Nasal cavity respiratory epithelium epithelial cell of viscerocranial mucosa (primary cell): ENCODE measurements around the gene AKT1S1. TPM values are rescaled to one million over a fixed set of nuclear protein-coding genes. Genes with fewer than 3 reads are reported as not detected.

Experiments used
- total RNA-seq: library from RNA; depleted of rRNA; stranded (reverse); fragments of >200 nt; gene quantifications from 2 replicates; pipeline ENCODE4 v1.2.3, GENCODE V29; 2014

AKT1S1 gene
- 7.9 and 11.7 TPM in 2 replicates for total RNA-seq

GRCh38 chr19:49877020-49877878, at the start of gene AKT1S1, which contains the start of gene TBC1D17:
Gene AKT1S1, minus strand, starts transcription at chr19:49877355. Its CDS starts 4,060 bp downstream, at chr19:49873295.
Gene TBC1D17, plus strand, starts transcription at chr19:49877702. Its CDS starts 22 bp downstream, at chr19:49877724.

GRCh38 chr19:49896863-49897621, 19.9 kb upstream of the AKT1S1 start, which contains the start of gene IL4I1:
Gene IL4I1, minus strand, starts transcription at chr19:49896887. Its CDS starts 727 bp downstream, at chr19:49896160.

GRCh38 chr19:49866933-49867782, 10.0 kb downstream of the AKT1S1 start, which contains the start of gene PNKP:
Gene PNKP, minus strand, starts transcription at chr19:49867576. Its CDS starts 372 bp downstream, at chr19:49867204.

GRCh38 chr19:49850487-49851342, 26.4 kb downstream of the AKT1S1 start, which contains the start of gene PTOV1:
Gene PTOV1, plus strand, starts transcription at chr19:49851159.

Other genes starting within 250 kb of the AKT1S1 start
- gene RRAS, start 237.2 kb downstream of the AKT1S1 start, total RNA-seq: 32.1 and 44.4 TPM in 2 replicates
- gene SCAF1, start 235.1 kb downstream of the AKT1S1 start, total RNA-seq: 11.6 and 31.3 TPM in 2 replicates
- 104 and 109 TPM in 2 replicates for gene IRF3, start 211.5 kb downstream of the AKT1S1 start, total RNA-seq
- 2.7 and 4.4 TPM in 2 replicates for gene BCL2L12, start 211.4 kb downstream of the AKT1S1 start, total RNA-seq
- gene PRMT1, start 200.1 kb downstream of the AKT1S1 start, total RNA-seq: 266 and 394 TPM in 2 replicates
- under 0.01 and 0.78 TPM in 2 replicates for gene ADM5, start 187.8 kb downstream of the AKT1S1 start, total RNA-seq
- 0.21 and 0.34 TPM in 2 replicates for gene CPT1C, start 186.2 kb downstream of the AKT1S1 start, total RNA-seq
- gene TSKS, start 114.0 kb downstream of the AKT1S1 start, total RNA-seq: 0.34 TPM in 1 of 2 replicates, not detected in the other
- gene AP2A1, start 110.4 kb downstream of the AKT1S1 start, total RNA-seq: 36.9 and 89.5 TPM in 2 replicates
- gene FUZ, start 64.1 kb downstream of the AKT1S1 start, total RNA-seq: 10.6 and 16.5 TPM in 2 replicates
- gene MED25, start 59.1 kb downstream of the AKT1S1 start, total RNA-seq: 7.9 and 25.1 TPM in 2 replicates
- 17.4 and 41.6 TPM in 2 replicates for gene PTOV1, start 26.2 kb downstream of the AKT1S1 start, total RNA-seq
- gene PNKP, start 9.8 kb downstream of the AKT1S1 start, total RNA-seq: 27.1 and 27.7 TPM in 2 replicates
- gene TBC1D17, start 347 bp upstream of the AKT1S1 start, total RNA-seq: 4.8 and 8.8 TPM in 2 replicates
- 0.14 and 0.34 TPM in 2 replicates for gene IL4I1, start 19.5 kb upstream of the AKT1S1 start, total RNA-seq
- gene ATF5, start 51.9 kb upstream of the AKT1S1 start, total RNA-seq: 2.4 and 6.3 TPM in 2 replicates
- 16.1 and 38.8 TPM in 2 replicates for gene NUP62, start 52.1 kb upstream of the AKT1S1 start, total RNA-seq
- gene SIGLEC11, start 83.8 kb upstream of the AKT1S1 start, total RNA-seq: not detected in 2 replicates
- gene VRK3, start 148.0 kb upstream of the AKT1S1 start, total RNA-seq: 17.1 and 22.7 TPM in 2 replicates
- gene ZNF473, start 148.7 kb upstream of the AKT1S1 start, total RNA-seq: 14.6 and 15.0 TPM in 2 replicates